T-helper 2 cell treated with Interferon-gamma antibody and Interleukin-4, amounts not matched to agents 100 ng/mL and 5 ng/mL, for 36 hours (primary cell): ENCODE data around the gene PTCRA. TPM values are rescaled to one million over a fixed set of nuclear protein-coding genes. Genes with fewer than 3 reads are reported as not detected.
"Not testable (repeated sequence)": the region's sequence is repeated elsewhere in the genome, so short reads cannot be mapped to it uniquely, and the experiment has no call there.

Experiments used
- intact Hi-C: fragments of 100-400 bp; cut with micrococcal nuclease; formaldehyde crosslinking; loops from one replicate; pipeline ENCODE4 v1.15.1; 2023
- total RNA-seq: library from RNA; stranded (reverse); gene quantifications from 2 replicates; pipeline ENCODE4 v1.2.3, GENCODE V29; 2022

The PTCRA gene
- total RNA-seq, 1 donor from 2014 or later, result not detected

GRCh38 chr6:42902429-42903263 lies 13.2 kb upstream of the PTCRA start:
- intact Hi-C loops, result not testable (repeated sequence)

GRCh38 chr6:42904467-42904866 lies 11.4 kb upstream of the PTCRA start:
- intact Hi-C loops, result no loop called here

DNA sequence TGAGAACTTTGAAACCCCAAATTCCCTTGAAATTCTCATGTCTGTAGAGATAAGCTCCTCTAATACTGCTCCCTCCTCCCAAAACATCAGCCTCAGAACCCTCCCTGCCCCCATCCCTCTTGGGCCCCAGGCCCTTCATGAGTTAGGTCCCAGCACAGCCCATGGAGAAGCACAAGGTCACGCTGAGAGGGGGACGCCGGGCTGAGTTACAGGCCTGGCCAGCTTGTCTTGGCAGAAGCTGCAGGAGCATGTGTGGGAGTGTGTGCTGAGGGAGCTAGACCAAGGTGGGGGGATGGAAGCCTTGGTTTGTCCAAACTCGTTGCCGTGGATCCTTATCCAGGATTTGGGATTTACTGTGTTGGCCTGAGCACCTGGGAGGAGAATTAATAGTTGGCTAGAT lies 8.5 kb upstream of the PTCRA start:
- intact Hi-C loops, result no loop called here

DNA sequence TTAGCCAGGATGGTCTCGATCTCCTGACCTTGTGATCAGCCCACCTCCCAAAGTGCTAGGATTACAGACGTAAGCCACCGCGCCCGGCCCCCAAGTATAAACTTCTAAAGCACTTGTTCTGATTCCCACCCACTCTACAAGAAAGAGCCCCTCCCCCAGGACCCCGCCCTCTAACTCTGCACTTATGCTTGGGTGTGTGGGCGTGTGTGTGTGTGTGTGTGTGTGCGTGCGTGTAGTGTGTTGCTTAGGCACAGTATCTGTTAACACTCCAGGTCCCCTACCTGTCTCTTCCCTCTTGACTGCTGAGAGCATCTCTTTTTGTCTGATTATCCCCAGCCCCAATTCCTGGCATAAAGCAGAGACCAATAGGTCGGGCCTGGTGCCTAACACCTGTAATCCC lies 6.0 kb upstream of the PTCRA start:
- intact Hi-C loops, result no loop called here

GRCh38 chr6:42911171-42912021 lies 4.5 kb upstream of the PTCRA start:
- intact Hi-C loops, result no loop called here

DNA sequence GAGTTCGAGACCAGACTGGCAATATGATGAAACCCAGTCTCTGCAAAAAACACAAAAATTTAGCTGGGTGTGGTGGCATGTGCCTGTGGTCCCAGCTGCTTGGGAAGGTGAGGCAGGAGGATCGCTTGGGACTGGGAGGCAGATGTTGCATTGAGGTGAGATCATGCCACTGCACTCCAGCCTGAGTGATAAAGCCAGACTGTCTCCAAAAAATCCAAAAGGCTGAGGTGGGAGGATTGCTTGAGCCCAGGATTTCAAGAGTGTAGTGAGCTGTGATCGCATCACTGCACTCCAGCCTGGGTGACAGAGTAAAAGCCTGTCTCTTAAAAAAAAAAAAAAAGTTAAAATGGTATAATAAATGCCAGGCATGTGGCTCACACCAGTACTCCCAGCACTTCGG lies 1.3 kb upstream of the PTCRA start:
- intact Hi-C loops, result no loop called here

GRCh38 chr6:42916288-42916687 lies 435 bp downstream of the PTCRA start:
- intact Hi-C loops, result no loop called here

DNA sequence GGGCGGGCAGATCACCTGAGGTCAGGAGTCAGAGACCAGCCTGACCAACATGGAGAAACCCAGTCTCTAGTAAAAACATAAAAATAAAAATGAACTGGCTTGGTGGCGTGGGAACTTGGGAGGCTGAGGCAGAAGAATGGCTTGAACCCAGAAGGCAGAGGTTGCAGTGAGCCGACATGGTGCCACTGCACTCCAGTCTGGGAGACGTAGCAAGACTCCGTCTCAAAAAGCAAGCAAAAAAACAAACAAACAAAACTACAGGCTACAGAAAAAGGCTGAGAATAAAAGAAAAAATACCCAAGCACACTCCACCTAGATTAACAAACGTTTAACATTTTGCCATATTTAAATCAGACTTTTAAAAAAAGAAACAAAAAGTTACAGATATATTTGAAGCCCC lies 5.9 kb downstream of the PTCRA start:
- intact Hi-C loops, result no loop called here

- intact Hi-C loops, result no loop called here
Observed at GRCh38 chr6:42923666-42924065, 7.8 kb downstream of the PTCRA start.

DNA sequence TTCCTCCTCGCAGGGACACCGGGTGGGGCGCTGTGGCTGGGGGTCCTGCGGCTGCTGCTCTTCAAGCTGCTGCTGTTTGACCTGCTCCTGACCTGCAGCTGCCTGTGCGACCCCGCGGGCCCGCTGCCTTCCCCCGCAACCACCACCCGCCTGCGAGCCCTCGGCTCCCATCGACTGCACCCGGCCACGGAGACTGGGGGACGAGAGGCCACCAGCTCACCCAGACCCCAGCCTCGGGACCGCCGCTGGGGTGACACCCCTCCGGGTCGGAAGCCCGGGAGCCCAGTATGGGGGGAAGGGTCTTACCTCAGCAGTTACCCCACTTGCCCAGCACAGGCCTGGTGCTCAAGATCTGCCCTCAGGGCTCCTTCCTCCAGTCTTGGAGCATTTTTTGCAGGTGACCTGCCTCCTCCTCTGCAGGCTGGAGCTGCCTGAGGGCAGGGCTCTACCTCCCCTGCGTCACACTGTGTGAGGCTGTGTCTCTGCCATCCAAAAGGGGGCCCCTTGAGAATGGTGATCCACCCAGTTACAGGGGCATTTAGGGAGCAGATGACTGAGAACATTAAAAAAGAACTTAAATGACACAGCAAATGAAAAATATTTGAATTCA lies 9.5 kb downstream of the PTCRA start:
- intact Hi-C loops, result loop anchor here (5.0 kb wide), 1 partner anchor 708 kb away; the partner anchor contains the start of gene MRPS10

DNA sequence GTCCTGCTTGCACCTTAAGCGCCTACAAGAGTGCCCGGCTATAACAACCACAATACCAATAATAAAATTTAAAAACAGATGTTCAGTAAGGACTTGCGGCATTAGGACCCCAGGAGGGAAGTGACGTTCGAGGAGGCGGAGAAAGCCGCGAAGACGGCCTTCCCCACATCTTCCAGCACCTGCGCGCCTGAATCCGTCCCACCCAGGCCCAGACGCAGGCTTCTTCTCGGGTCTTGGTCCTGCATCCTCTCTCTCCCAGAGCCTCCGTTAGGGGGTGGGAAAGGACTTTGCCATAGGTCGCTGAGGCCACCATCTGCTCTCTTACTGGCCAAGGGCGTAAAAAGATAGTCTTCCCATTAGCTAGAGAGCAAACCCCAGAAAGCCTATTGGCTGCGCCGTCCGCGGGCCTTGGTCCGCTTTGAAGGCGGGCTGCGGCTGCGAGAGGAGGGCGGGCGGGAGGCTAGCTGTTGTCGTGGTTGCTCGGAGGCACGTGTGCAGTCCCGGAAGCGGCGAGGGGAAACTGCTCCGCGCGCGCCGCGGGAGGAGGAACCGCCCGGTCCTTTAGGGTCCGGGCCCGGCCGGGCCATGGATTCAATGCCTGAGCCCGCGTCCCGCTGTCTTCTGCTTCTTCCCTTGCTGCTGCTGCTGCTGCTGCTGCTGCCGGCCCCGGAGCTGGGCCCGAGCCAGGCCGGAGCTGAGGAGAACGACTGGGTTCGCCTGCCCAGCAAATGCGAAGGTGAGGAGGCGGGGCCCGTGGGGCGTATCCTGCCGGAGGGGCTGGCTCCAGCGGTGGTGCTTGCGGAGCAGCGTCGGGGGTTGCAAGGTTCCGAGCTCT lies 13.3 kb downstream of the PTCRA start, which contains the start of gene CNPY3:
TSS of gene CNPY3 (plus strand) at position 495 of the 835 bp plus-strand sequence. CDS start at position 586, 91 bp downstream.
- intact Hi-C loops, result loop anchor here (1.0 to 5.0 kb wide), 9 partner anchors 50 to 712 kb away; partner anchors contain the start of genes CUL7, KLC4, KLHDC3 and MRPL2

DNA sequence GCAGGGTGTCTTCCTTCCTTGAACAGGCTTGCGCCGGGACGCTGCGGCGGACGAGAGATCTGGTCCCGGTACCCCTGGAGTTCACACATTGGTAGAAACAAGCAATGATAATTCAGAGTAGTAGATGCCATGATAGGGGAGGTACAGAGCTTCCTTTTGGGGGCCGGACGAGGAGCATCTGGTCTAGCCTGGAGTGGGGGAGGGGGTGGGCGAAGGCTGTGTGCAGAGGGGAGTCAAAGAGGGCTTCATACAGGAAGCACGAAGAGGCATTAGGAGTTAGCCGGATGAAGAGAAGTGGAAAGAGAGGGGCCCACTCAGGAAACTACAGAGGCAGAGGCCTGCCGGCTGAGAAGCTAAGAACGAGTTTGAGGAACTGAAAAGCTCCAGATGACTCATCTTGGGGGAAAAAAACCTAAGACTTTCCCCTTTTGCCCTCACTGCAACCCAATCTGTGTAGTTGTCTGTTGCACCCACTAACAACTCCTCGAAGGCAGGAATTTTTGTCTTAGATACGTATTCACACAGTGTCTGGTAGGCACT lies 14.0 kb downstream of the PTCRA start:
- intact Hi-C loops, result loop anchor here (1.0 to 5.0 kb wide), 9 partner anchors 49 to 713 kb away; partner anchors contain the start of genes CUL7, KLC4, KLHDC3 and MRPL2

DNA sequence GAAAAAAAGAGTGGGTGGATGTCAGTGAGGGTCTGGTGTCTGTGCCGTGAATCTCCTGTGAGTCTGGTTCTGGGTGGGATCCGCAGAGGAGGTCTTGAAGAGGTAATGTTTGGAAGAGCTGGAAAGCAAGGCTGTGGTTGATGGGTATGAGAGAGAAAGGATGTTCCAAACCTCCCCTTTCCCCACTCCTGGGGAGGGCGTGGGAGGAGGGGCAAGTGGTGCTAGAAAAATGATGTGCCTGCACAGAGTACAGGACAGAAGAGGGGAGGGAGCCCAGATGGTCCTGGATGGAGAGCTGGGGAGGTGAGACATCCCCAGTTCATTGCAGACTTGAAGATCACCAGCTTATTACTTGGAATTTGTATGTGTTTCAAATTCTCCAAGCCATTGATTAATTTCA lies 16.6 kb downstream of the PTCRA start:
- intact Hi-C loops, result no loop called here

GRCh38 chr6:42933205-42933604 lies 17.4 kb downstream of the PTCRA start:
- intact Hi-C loops, result no loop called here

DNA sequence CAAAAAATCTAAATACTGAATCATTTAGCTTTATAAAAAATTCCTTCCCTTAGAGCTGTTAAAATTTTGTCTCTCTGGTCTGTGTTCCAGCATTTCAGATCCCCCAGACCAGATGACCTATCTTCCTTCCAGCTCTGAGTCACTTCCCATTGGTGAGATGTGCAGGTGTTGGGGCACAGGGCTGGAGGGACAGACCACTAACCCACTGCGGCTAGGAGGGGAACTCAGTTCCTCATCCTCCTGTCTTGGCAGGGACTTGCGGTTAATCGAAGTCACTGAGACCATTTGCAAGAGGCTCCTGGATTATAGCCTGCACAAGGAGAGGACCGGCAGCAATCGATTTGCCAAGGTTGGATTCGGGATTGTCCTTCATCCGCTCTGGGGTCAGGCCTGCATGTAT lies 19.5 kb downstream of the PTCRA start:
- intact Hi-C loops, result no loop called here

GRCh38 chr6:42936398-42936797 lies 20.5 kb downstream of the PTCRA start:
- intact Hi-C loops, result no loop called here

DNA sequence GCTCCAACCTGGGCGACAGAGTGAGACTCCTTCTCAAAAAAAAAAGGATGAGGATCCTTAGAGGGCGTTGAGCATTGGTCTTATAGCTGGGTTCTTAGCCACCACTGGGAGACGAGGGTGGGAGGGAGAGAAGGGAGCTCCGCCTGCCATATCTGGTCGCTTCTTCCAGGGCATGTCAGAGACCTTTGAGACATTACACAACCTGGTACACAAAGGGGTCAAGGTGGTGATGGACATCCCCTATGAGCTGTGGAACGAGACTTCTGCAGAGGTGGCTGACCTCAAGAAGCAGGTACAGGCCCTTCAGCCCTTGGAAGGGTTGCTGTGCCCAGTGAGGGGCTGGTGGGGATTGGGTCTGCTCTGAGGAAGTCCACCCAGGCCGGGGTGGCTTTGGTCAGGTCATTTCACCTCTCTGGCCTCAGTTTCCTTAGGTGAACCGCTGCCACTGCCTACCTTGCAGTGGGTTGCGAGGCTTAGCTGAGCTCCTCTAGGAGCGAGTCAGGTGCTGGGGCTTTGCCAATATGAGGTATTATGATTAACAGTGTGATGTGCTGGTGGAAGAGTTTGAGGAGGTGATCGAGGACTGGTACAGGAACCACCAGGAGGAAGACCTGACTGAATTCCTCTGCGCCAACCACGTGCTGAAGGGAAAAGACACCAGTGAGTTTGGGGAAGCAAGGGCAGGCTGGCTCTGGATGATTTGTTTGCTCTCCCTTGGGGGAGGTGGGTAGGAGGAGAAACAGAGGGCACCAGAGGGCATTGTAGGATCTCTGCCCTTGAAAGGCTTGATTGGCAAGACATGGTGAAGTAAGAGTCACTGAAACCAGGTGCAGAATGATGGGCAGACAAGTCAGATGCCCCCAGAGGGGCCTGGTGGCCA lies 21.9 kb downstream of the PTCRA start:
- intact Hi-C loops, result no loop called here

GRCh38 chr6:42938428-42938796 lies 22.6 kb downstream of the PTCRA start:
- intact Hi-C loops, result no loop called here

DNA sequence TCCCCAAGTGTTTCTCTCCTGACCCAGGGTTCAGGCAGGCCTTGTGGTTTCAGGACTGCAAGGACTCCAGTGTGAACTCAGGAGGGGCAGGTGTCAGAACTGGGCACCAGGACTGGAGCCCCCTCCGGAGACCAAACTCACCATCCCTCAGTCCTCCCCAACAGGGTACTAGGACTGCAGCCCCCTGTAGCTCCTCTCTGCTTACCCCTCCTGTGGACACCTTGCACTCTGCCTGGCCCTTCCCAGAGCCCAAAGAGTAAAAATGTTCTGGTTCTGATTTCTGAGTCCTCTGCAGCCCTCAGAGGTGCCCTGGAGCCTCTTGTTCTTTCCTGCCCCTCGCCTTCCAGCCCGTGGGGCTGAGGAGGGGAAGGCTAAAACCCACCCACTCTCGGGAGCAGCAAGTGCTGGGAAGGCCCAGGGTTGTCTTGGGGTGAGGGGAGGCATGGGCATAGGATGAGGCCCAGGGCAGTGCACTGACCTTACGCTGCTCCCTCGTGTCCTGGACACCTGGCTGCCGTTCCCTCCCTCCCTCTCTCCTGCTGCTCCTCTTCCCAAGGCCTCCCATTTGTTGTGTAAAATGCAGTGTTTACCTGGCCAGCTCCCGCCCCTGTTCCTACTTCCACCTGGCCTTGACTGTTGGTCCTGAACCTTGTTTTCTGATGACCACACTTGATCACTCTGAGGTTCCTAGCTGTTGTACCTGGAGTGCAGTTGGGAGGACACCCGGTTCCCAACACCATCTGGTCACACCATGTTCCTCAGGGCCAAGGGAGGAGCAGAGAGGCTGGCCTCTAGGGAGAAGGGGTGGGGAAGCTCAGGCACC lies 23.3 kb downstream of the PTCRA start:
- intact Hi-C loops, result no loop called here
